Upper lobe of left lung (tissue), 6 donors: Measurements from ENCODE around the gene S100P. TPM values are rescaled to one million over a fixed set of nuclear protein-coding genes. Genes with fewer than 3 reads are reported as not detected.

Source experiments
- ATAC-seq, 2 donors: fragments of 200-7000 bp; cut with Tn5 transposase; one replicate each; pipeline ENCODE4 v1.9.1; 2022; ENCODE audit warnings: mild to moderate bottlenecking in 2 of 2, moderate library complexity in 2 of 2; ENCODE audit not compliant: low FRiP score in 2 of 2
- DNase-seq, 2 donors: peaks; one replicate each; pipeline ENCODE4 v3.0.0-alpha.2; 2019 to 2020
- H3K27ac ChIP-seq, 4 donors: fragments of 200-600 bp; sonication (generic); one replicate each; pipeline ENCODE4 v1.5.1; 2016 to 2019
- H3K27me3 ChIP-seq, 4 donors: fragments of 200-600 bp; sonication (generic); one replicate each; pipeline ENCODE4 v1.5.1; 2017 to 2019
- H3K36me3 ChIP-seq, 4 donors: fragments of 200-600 bp; sonication (generic); one replicate each; pipeline ENCODE4 v1.5.1; 2016 to 2019
- H3K4me1 ChIP-seq, 4 donors: fragments of 200-600 bp; sonication (generic); one replicate each; pipeline ENCODE4 v1.5.1; 2018 to 2019
- H3K4me3 ChIP-seq, 4 donors: fragments of 200-600 bp; sonication (generic); one replicate each; pipeline ENCODE4 v1.5.1; 2017 to 2019; ENCODE audit warnings: mild to moderate bottlenecking in 2 of 4, moderate library complexity in 1 of 4
- H3K9me3 ChIP-seq, 4 donors: fragments of 200-600 bp; sonication (generic); one replicate each; pipeline ENCODE4 v1.5.1; 2018 to 2019
- CTCF ChIP-seq, 6 experiments: fragments of 450-650 bp in 4 of 6; fragments of 200-600 bp in 2 of 6; sonication (generic) in 2 of 6; IDR thresholded peaks; one replicate each; pipeline ENCODE4 v1.5.1; 2016 to 2019; ENCODE audit warnings: antibody characterized with exemption in 6 of 6
- EP300 ChIP-seq, 4 donors: sonication (generic); formaldehyde crosslinking; IDR thresholded peaks; one replicate each; pipeline ENCODE4 v1.5.1; 2017; ENCODE audit warnings: antibody characterized with exemption in 4 of 4, control low read depth in 2 of 4
- POLR2A ChIP-seq, 4 donors: fragments of 450-650 bp; IDR thresholded peaks; one replicate each; pipeline ENCODE4 v1.5.1; 2016 to 2017; ENCODE audit warnings: antibody characterized with exemption in 4 of 4, mild to moderate bottlenecking in 2 of 4
- POLR2AphosphoS5 ChIP-seq, 2 donors: sonication (generic); formaldehyde crosslinking; IDR thresholded peaks; one replicate each; pipeline ENCODE4 v1.5.1; 2017; ENCODE audit warnings: antibody characterized with exemption in 2 of 2
- WGBS, 2 donors: methylation state at CpG; one replicate each; pipeline ENCODE4 v1.1.5; 2017 to 2018; 5-methylcytosine and 5-hydroxymethylcytosine counted together
- total RNA-seq, 6 donors: library from RNA; depleted of rRNA in 4 of 6; stranded (reverse); fragments of >200 nt in 4 of 6; gene quantifications; one replicate each; pipeline versions ENCODE4 v1.1.0 to v1.2.1, GENCODE V29; 2016 to 2021
- donor health status: DM: no; HTN: no; CAD: no; lungs with moderate emphysema.
- donor health status: DM: no; HTN: yes; CAD: no; lungs with severe emphysema.

Gene S100P
- total RNA-seq, 6 donors from 2014 or later: 4.1 to 22.4 (median 13.3) TPM; not detected in 2

GRCh38 chr4:6658209-6658595, 35.5 kb upstream of the S100P start:
- 89 to 90% methylated on average over 7 of the region's 7 CpGs for WGBS, 2 donors
- peaks cover 7 to 14% (median 11%) of the 10 kb centered on the region in 4 donors for H3K4me1 ChIP-seq
- H3K36me3 ChIP-seq: no peaks in the 10 kb centered on the region
- H3K9me3 ChIP-seq: no peaks in the 10 kb centered on the region
- H3K27ac ChIP-seq: no peak overlapping the region
- no peak for DNase-seq
- peak; percentile 7 to 15 for ATAC-seq
- no peaks in the 10 kb centered on the region for H3K27me3 ChIP-seq
- H3K4me3 ChIP-seq: peak overlapping the region in 3 of 4 donors; percentile 27 to 47 (median 45)
- TF ChIP-seq CTCF (IDR thresholded peaks at IDR 0.05) (no peak), POLR2AphosphoS5 (IDR thresholded peaks at IDR 0.05) (no peak), EP300 (IDR thresholded peaks at IDR 0.05) (no peak), POLR2A (IDR thresholded peaks at IDR 0.05) (no peak)

- no peak overlapping the region for H3K27ac ChIP-seq
- DNase-seq: peak in 1 of 2 donors; percentile 92
- ATAC-seq: peak; percentile 34 to 90
- TF ChIP-seq POLR2A (IDR thresholded peaks at IDR 0.05) (no peak), POLR2AphosphoS5 (IDR thresholded peaks at IDR 0.05) (no peak), CTCF (IDR thresholded peaks at IDR 0.05) (no peak), EP300 (IDR thresholded peaks at IDR 0.05) (no peak)
- 2 to 12% methylated on average over 27 to 52 of the region's 52 CpGs for WGBS, 2 donors
- peaks cover 0 to 2% (median under 1%) of the 10 kb centered on the region in 4 donors for H3K27me3 ChIP-seq
- H3K9me3 ChIP-seq: no peaks in the 10 kb centered on the region
- peak overlapping the region in 3 of 4 donors; percentile 27 to 47 (median 45) for H3K4me3 ChIP-seq
- H3K36me3 ChIP-seq: no peaks in the 10 kb centered on the region
- H3K4me1 ChIP-seq: peaks cover 7 to 15% (median 11%) of the 10 kb centered on the region in 4 donors
These were observed 35.0 kb upstream of the S100P start for GRCh38 chr4:6658597-6659075.

GRCh38 chr4:6659897-6660296, 33.8 kb upstream of the S100P start:
- Histone ChIP-seq H3K4me1 (peaks cover 18 to 27% (median 19%) of the 10 kb centered on the region in 4 donors), H3K27ac (no peak overlapping the region), H3K9me3 (no peaks in the 10 kb centered on the region), H3K4me3 (no peak overlapping the region), H3K36me3 (no peaks in the 10 kb centered on the region), H3K27me3 (peaks cover 0 to 11% (median 5%) of the 10 kb centered on the region in 4 donors)
- no peak for DNase-seq
- 89 to 98% methylated on average over 2 of the region's 2 CpGs for WGBS, 2 donors
- ATAC-seq: no peak
- TF ChIP-seq POLR2A (IDR thresholded peaks at IDR 0.05) (no peak), POLR2AphosphoS5 (IDR thresholded peaks at IDR 0.05) (no peak), EP300 (IDR thresholded peaks at IDR 0.05) (no peak), CTCF (IDR thresholded peaks at IDR 0.05) (no peak)

DNA sequence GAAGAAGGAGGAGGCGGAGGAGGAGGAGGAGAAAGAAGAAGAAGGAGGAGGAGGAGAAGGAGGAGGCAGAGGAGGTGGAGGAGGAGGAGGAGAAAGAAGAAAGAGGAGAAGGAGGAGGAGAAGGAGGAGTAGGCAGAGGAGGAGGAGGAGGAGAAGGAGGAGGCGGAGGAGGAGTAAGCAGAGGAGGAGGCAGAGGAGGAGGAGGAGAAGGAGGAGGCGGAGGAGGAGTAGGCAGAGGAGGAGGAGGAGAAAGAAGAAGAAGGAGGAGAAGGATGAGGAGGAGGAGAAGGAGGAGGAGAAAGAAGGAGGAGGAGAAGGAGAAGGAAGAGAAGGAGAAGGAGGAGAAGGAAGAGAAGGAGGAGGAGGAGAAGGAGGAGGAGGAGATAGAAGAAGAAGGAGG, 33.2 kb upstream of the S100P start:
- ATAC-seq: peak in 1 of 2 donors; percentile 64

More for the DNA sequence above, 33.2 kb upstream of the S100P start:
- no peak overlapping the region for H3K27ac ChIP-seq
- H3K4me3 ChIP-seq: no peak overlapping the region
- H3K4me1 ChIP-seq: peaks cover 18 to 27% (median 19%) of the 10 kb centered on the region in 4 donors
- H3K27me3 ChIP-seq: peaks cover 0 to 11% (median 6%) of the 10 kb centered on the region in 4 donors
- no peak for DNase-seq
- 91 to 98% methylated on average over 3 of the region's 3 CpGs for WGBS, 2 donors
- no peaks in the 10 kb centered on the region for H3K36me3 ChIP-seq
- TF ChIP-seq POLR2AphosphoS5 (IDR thresholded peaks at IDR 0.05) (no peak), CTCF (IDR thresholded peaks at IDR 0.05) (no peak), POLR2A (IDR thresholded peaks at IDR 0.05) (no peak), EP300 (IDR thresholded peaks at IDR 0.05) (no peak)
- no peaks in the 10 kb centered on the region for H3K9me3 ChIP-seq
